ENCODE data around the gene MYBL2. TPM values are rescaled to one million over a fixed set of nuclear protein-coding genes. Genes with fewer than 3 reads are reported as not detected.

Gene MYBL2
- total and polyA plus RNA-seq, 8 donors, result 4.7 to 14.5 (median 5.7) TPM

GRCh38 chr20:43669332-43669731 lies 2.4 kb downstream of the MYBL2 start:
- Histone ChIP-seq H3K27ac (no peak overlapping the region), H3K36me3 (no peaks in the 10 kb centered on the region), H3K4me3 (no peak overlapping the region), H3K4me1 (peaks cover 0 to 9% (median 8%) of the 10 kb centered on the region in 3 donors), H3K9me3 (no peaks in the 10 kb centered on the region), H3K27me3 (no peaks in the 10 kb centered on the region)
- DNase-seq (no peak), ATAC-seq (no peak), FAIRE-seq (no peak)
- TF ChIP-seq CTCF (IDR thresholded peaks at IDR 0.05), result no peak
- intact Hi-C loops (cut with DNase I), result no loop called here
- 80 to 92% methylated on average over 3 of the region's 3 CpGs for WGBS, 2 donors

- no peak for TF ChIP-seq CTCF (IDR thresholded peaks at IDR 0.05)
- FAIRE-seq, result no peak
- intact Hi-C loops (cut with DNase I), result no loop called here
- no peak overlapping the region for H3K27ac ChIP-seq
- H3K9me3 ChIP-seq, result no peaks in the 10 kb centered on the region
- no peak for DNase-seq
- no peaks in the 10 kb centered on the region for H3K36me3 ChIP-seq
- H3K27me3 ChIP-seq, result no peaks in the 10 kb centered on the region
- peaks cover 0 to 9% (median 8%) of the 10 kb centered on the region in 3 donors for H3K4me1 ChIP-seq
- 89 to 91% methylated on average over 2 of the region's 2 CpGs for WGBS, 2 donors
- ATAC-seq, result no peak
- H3K4me3 ChIP-seq, result no peak overlapping the region
These were observed 3.5 kb downstream of the MYBL2 start for GRCh38 chr20:43670423-43670822.

- DNase-seq (no peak), ATAC-seq (no peak), FAIRE-seq (no peak)
- no peaks in the 10 kb centered on the region for H3K36me3 ChIP-seq
- TF ChIP-seq CTCF (IDR thresholded peaks at IDR 0.05), result no peak
- H3K27me3 ChIP-seq, result no peaks in the 10 kb centered on the region
- no peak overlapping the region for H3K4me3 ChIP-seq
- no peaks in the 10 kb centered on the region for H3K9me3 ChIP-seq
- H3K27ac ChIP-seq, result no peak overlapping the region
- intact Hi-C loops (cut with DNase I), result no loop called here
- 90 to 94% methylated on average over 5 of the region's 5 CpGs for WGBS, 2 donors
- peaks cover 0 to 6% (median 0%) of the 10 kb centered on the region in 3 donors for H3K4me1 ChIP-seq
These were observed 9.5 kb downstream of the MYBL2 start for GRCh38 chr20:43676368-43676767.

- ATAC-seq, result peak in 3 of 4 donors; percentile 1 to 14 (median 9)
These were observed 14.1 kb downstream of the MYBL2 start for GRCh38 chr20:43680981-43681380.

More at GRCh38 chr20:43680981-43681380, 14.1 kb downstream of the MYBL2 start:
- Histone ChIP-seq H3K36me3 (no peaks in the 10 kb centered on the region), H3K4me1 (peaks cover 0 to 6% (median 5%) of the 10 kb centered on the region in 3 donors), H3K4me3 (peak overlapping the region in 2 of 4 donors; percentile 34 to 37), H3K9me3 (no peaks in the 10 kb centered on the region), H3K27ac (peak overlapping the region; percentile 53 to 94 (median 84)), H3K27me3 (no peaks in the 10 kb centered on the region)
- intact Hi-C loops (cut with DNase I), result no loop called here
- 63 to 64% methylated on average over 7 of the region's 7 CpGs for WGBS, 2 donors
- FAIRE-seq (no peak), DNase-seq (no peak)
- no peak for TF ChIP-seq CTCF (IDR thresholded peaks at IDR 0.05)
